B cell (primary cell): ENCODE measurements around the gene HOXB8.

Experiments
- CTCF ChIP-seq: fragments of 200-600 bp; IDR thresholded peaks from one replicate; pipeline ENCODE4 v1.8.0; 2022; ENCODE audit warnings: antibody characterized with exemption, mild to moderate bottlenecking
- EZH2 ChIP-seq: IDR thresholded peaks from 2 replicates; pipeline ENCODE4 v1.6.1; 2012; ENCODE audit warnings: borderline replicate concordance, low read depth, mild to moderate bottlenecking, moderate library complexity, low read length; ENCODE audit not compliant: insufficient read depth, poor library complexity, severe bottlenecking

- TF ChIP-seq CTCF (no peak), EZH2 (peak; percentile 25)
Measured at GRCh38 chr17:48619826-48620449, 4.8 kb upstream of the HOXB8 start.
